ENCODE results near the gene DPF3. TPM values are rescaled to one million over a fixed set of nuclear protein-coding genes. Genes with fewer than 3 reads are reported as not detected.

The DPF3 gene
- total RNA-seq, 2 donors from 2014 or later, result 0.78 to 4.0 TPM

- Histone ChIP-seq H3K9me3 (no peaks in the 10 kb centered on the region), H3K27me3 (no peaks in the 10 kb centered on the region), H3K4me1 (peaks cover 19% of the 10 kb centered on the region), H3K36me3 (replicated peaks in 1 of 2; ENCODE audit: insufficient read depth in 1 of 2, low read depth in 2 of 2) (no peaks in the 10 kb centered on the region), H3K4me3 (peak overlapping the region; percentile 71 to 73), H3K27ac (peak overlapping the region; percentile 19 to 91 (median 56))
- no peak for TF ChIP-seq POLR2A (IDR thresholded peaks at IDR 0.05)
- no peak for TF ChIP-seq CTCF (IDR thresholded peaks at IDR 0.05)
- DNase-seq (no peak), ATAC-seq (peak; percentile 34)
- intact Hi-C loops (cut with DNase I), result no loop called here
- 2 to 4% methylated on average over 11 to 33 of the region's 33 CpGs for WGBS, 2 donors
Measured at GRCh38 chr14:72925815-72926291, 32.0 kb upstream of the DPF3 start.

- Histone ChIP-seq H3K27ac (peak overlapping the region in 2 of 4 donors; percentile 87 to 91), H3K36me3 (replicated peaks in 1 of 2; ENCODE audit: insufficient read depth in 1 of 2, low read depth in 2 of 2) (no peaks in the 10 kb centered on the region), H3K9me3 (no peaks in the 10 kb centered on the region), H3K27me3 (no peaks in the 10 kb centered on the region), H3K4me3 (no peak overlapping the region), H3K4me1 (peaks cover 19% of the 10 kb centered on the region)
- DNase-seq (peak in 1 of 4 donors; percentile 23), ATAC-seq (no peak)
- intact Hi-C loops (cut with DNase I), result no loop called here
- TF ChIP-seq POLR2A (IDR thresholded peaks at IDR 0.05) (no peak), CTCF (IDR thresholded peaks at IDR 0.05) (no peak)
- 28 to 41% methylated on average over 16 to 22 of the region's 22 CpGs for whole genome bisulfite sequencing, 2 donors
Measured at GRCh38 chr14:72925171-72925759, 31.4 kb upstream of the DPF3 start.

- Histone ChIP-seq H3K4me3 (no peak overlapping the region), H3K27me3 (no peaks in the 10 kb centered on the region), H3K9me3 (no peaks in the 10 kb centered on the region), H3K27ac (no peak overlapping the region), H3K4me1 (peaks cover 19% of the 10 kb centered on the region), H3K36me3 (replicated peaks in 1 of 2; ENCODE audit: insufficient read depth in 1 of 2, low read depth in 2 of 2) (no peaks in the 10 kb centered on the region)
- WGBS, 2 donors, result 19 to 28% methylated on average over 5 of the region's 5 CpGs
- DNase-seq (peak; percentile 37 to 66 (median 56)), ATAC-seq (no peak)
- TF ChIP-seq CTCF (IDR thresholded peaks at IDR 0.05) (no peak), POLR2A (IDR thresholded peaks at IDR 0.05) (no peak)
- intact Hi-C loops (cut with DNase I), result no loop called here
Measured at GRCh38 chr14:72924337-72924736, 30.4 kb upstream of the DPF3 start.

- no peak for ATAC-seq
- intact Hi-C loops (cut with DNase I), result no loop called here
- peaks cover 11% of the 10 kb centered on the region for H3K4me1 ChIP-seq
- H3K27me3 ChIP-seq, result no peaks in the 10 kb centered on the region
- H3K9me3 ChIP-seq, result no peaks in the 10 kb centered on the region
- DNase-seq, result no peak
- H3K36me3 ChIP-seq (replicated peaks in 1 of 2; ENCODE audit: insufficient read depth in 1 of 2, low read depth in 2 of 2), result no peaks in the 10 kb centered on the region
- TF ChIP-seq CTCF (IDR thresholded peaks at IDR 0.05), result no peak
- TF ChIP-seq POLR2A (IDR thresholded peaks at IDR 0.05), result no peak
- H3K27ac ChIP-seq, result no peak overlapping the region
- no peak overlapping the region for H3K4me3 ChIP-seq
Measured at GRCh38 chr14:72921396-72921795, 27.5 kb upstream of the DPF3 start.

- no peak for TF ChIP-seq CTCF (IDR thresholded peaks at IDR 0.05)
- TF ChIP-seq POLR2A (IDR thresholded peaks at IDR 0.05), result no peak
- no peaks in the 10 kb centered on the region for H3K36me3 ChIP-seq (replicated peaks in 1 of 2; ENCODE audit: insufficient read depth in 1 of 2, low read depth in 2 of 2)
- WGBS, 2 donors, result 72% methylated on average over 2 of the region's 2 CpGs
- ATAC-seq (no peak), DNase-seq (no peak)
- H3K9me3 ChIP-seq, result no peaks in the 10 kb centered on the region
- H3K4me1 ChIP-seq, result peaks cover 1% of the 10 kb centered on the region
- H3K27me3 ChIP-seq, result no peaks in the 10 kb centered on the region
- H3K4me3 ChIP-seq, result no peak overlapping the region
- no peak overlapping the region for H3K27ac ChIP-seq
- intact Hi-C loops (cut with DNase I), result no loop called here
Measured at GRCh38 chr14:72920008-72920407, 26.1 kb upstream of the DPF3 start.
